ENCODE measurements around the gene KIR3DL2.

DNA sequence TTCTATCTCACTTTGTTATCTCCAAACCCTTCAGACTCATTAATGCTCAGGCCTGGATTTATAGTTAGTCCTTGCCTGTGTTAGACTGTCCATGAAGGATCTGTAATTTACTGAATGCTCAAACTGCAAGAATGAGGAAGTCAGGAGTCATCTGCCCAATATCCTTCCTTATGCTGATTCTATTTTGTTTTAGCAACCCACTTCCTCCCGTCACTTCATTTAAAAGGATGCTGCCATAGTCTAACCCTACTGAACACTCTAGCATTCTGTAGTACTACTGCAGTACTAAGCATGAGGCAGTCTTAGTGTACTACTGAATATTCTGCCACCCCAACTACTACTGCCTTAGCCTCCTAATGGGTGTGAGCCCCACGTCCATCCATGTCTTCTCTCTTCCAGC lies 25.3 kb downstream of the KIR3DL2 start:
- TF ChIP-seq, protein P1, sequence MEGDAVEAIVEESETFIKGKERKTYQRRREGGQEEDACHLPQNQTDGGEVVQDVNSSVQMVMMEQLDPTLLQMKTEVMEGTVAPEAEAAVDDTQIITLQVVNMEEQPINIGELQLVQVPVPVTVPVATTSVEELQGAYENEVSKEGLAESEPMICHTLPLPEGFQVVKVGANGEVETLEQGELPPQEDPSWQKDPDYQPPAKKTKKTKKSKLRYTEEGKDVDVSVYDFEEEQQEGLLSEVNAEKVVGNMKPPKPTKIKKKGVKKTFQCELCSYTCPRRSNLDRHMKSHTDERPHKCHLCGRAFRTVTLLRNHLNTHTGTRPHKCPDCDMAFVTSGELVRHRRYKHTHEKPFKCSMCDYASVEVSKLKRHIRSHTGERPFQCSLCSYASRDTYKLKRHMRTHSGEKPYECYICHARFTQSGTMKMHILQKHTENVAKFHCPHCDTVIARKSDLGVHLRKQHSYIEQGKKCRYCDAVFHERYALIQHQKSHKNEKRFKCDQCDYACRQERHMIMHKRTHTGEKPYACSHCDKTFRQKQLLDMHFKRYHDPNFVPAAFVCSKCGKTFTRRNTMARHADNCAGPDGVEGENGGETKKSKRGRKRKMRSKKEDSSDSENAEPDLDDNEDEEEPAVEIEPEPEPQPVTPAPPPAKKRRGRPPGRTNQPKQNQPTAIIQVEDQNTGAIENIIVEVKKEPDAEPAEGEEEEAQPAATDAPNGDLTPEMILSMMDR (IDR thresholded peaks at IDR 0.05), result no peak
- TF ChIP-seq POLR2A (IDR thresholded peaks at IDR 0.05), result no peak

All from uterus (tissue), 2 donors.